Testis (tissue), 3 donors: ENCODE results near the gene LPCAT3. TPM values are rescaled to one million over a fixed set of nuclear protein-coding genes. Genes with fewer than 3 reads are reported as not detected.
A peak's percentile ranks its signal among the peaks of the same experiment; 100 is the strongest.

Experiments
- DNase-seq: peaks from one replicate; pipeline ENCODE4 v3.0.0-alpha.2; 2019
- H3K27ac ChIP-seq, 2 donors: fragments of 200-600 bp; sonication (generic); one replicate each; pipeline ENCODE4 v1.5.1; 2019
- H3K27me3 ChIP-seq: fragments of 200-600 bp; sonication (generic); one replicate; pipeline ENCODE4 v1.5.1; 2019
- H3K36me3 ChIP-seq: fragments of 200-600 bp; sonication (generic); one replicate; pipeline ENCODE4 v1.5.1; 2017; ENCODE audit warnings: low read depth; ENCODE audit errors: missing control alignments
- H3K4me1 ChIP-seq: fragments of 200-600 bp; sonication (generic); one replicate; pipeline ENCODE4 v1.5.1; 2019
- H3K4me3 ChIP-seq, 2 donors: fragments of 200-600 bp; sonication (generic); one replicate each; pipeline ENCODE4 v1.5.1; 2017 to 2019
- H3K9me3 ChIP-seq: fragments of 200-600 bp; sonication (generic); one replicate; pipeline ENCODE4 v1.5.1; 2017
- CTCF ChIP-seq, 3 experiments: fragments of 450-650 bp in 2 of 3; fragments of 200-600 bp in 1 of 3; sonication (generic) in 1 of 3; IDR thresholded peaks; one replicate each; pipeline ENCODE4 v1.5.1; 2016 to 2019; ENCODE audit warnings: antibody characterized with exemption in 3 of 3, mild to moderate bottlenecking in 2 of 3, moderate library complexity in 1 of 3
- POLR2A ChIP-seq: fragments of 450-650 bp; IDR thresholded peaks from one replicate; pipeline ENCODE4 v1.6.1; 2017; ENCODE audit warnings: antibody characterized with exemption, mild to moderate bottlenecking, moderate library complexity
- WGBS, 2 donors: methylation state at CpG; one replicate each; pipeline ENCODE4 v1.1.5; 2018; 5-methylcytosine and 5-hydroxymethylcytosine counted together
- intact Hi-C: fragments of 100-400 bp; cut with DNase I; formaldehyde crosslinking; loops from one replicate; pipeline ENCODE4 v1.15.1; 2023; ENCODE audit warnings: low total_unique reads
- polyA plus RNA-seq: library from polyadenylated mRNA; stranded (reverse); fragments of 350-450 nt; fragmentation: Illumina TruSeq; extraction: RNeasy Lipid Tissue Mini Kit (QIAGEN cat#74804); gene quantifications from one replicate; pipeline ENCODE4 v1.2.3, GENCODE V29; 2014; ENCODE audit warnings: low read depth, low replicate concordance; ENCODE audit not compliant: insufficient read depth
- total RNA-seq, 2 donors: library from RNA; depleted of rRNA; stranded (reverse); fragments of >200 nt; gene quantifications; one replicate each; pipeline ENCODE4 v1.2.3, GENCODE V29; 2016

The LPCAT3 gene
- total and polyA plus RNA-seq, 3 donors from 2014 or later, result 26.0 to 33.2 (median 30.2) TPM

GRCh38 chr12:6961695-6962284 lies 56.5 kb downstream of the LPCAT3 start:
- Histone ChIP-seq H3K27me3 (no peaks in the 10 kb centered on the region), H3K27ac (peak overlapping the region; percentile 55 to 68), H3K36me3 (no peaks in the 10 kb centered on the region), H3K4me1 (peaks cover 22% of the 10 kb centered on the region), H3K9me3 (no peaks in the 10 kb centered on the region), H3K4me3 (no peak overlapping the region)
- TF ChIP-seq POLR2A (no peak), CTCF (IDR thresholded peaks at IDR 0.05) (no peak)
- 35 to 38% methylated on average over 11 to 16 of the region's 16 CpGs for WGBS, 2 donors
- peak; percentile 62 for DNase-seq
- intact Hi-C loops, result no loop called here

GRCh38 chr12:6961278-6961694 lies 57.0 kb downstream of the LPCAT3 start:
- WGBS, 2 donors, result 48 to 66% methylated on average over 18 to 24 of the region's 24 CpGs
- no peaks in the 10 kb centered on the region for H3K27me3 ChIP-seq
- TF ChIP-seq POLR2A (no peak), CTCF (IDR thresholded peaks at IDR 0.05) (no peak)
- peak; percentile 51 for DNase-seq
- H3K27ac ChIP-seq, result peak overlapping the region; percentile 55 to 68
- no peaks in the 10 kb centered on the region for H3K9me3 ChIP-seq
- H3K36me3 ChIP-seq, result no peaks in the 10 kb centered on the region
- H3K4me3 ChIP-seq, result no peak overlapping the region
- intact Hi-C loops, result no loop called here
- H3K4me1 ChIP-seq, result peaks cover 23% of the 10 kb centered on the region

- WGBS, 2 donors, result 57 to 68% methylated on average over 8 to 13 of the region's 13 CpGs
- Histone ChIP-seq H3K4me3 (no peak overlapping the region), H3K27ac (peak overlapping the region; percentile 55 to 68), H3K36me3 (no peaks in the 10 kb centered on the region), H3K4me1 (peaks cover 25% of the 10 kb centered on the region), H3K27me3 (no peaks in the 10 kb centered on the region), H3K9me3 (no peaks in the 10 kb centered on the region)
- DNase-seq, result peak; percentile 52
- TF ChIP-seq CTCF (IDR thresholded peaks at IDR 0.05) (peak in 2 of 3 experiments; percentile 1 to 18), POLR2A (no peak)
- intact Hi-C loops, result no loop called here
Measured at GRCh38 chr12:6960593-6961277, 57.5 kb downstream of the LPCAT3 start.

GRCh38 chr12:6959805-6960592 lies 58.3 kb downstream of the LPCAT3 start:
- Histone ChIP-seq H3K4me3 (no peak overlapping the region), H3K4me1 (peaks cover 27% of the 10 kb centered on the region), H3K9me3 (no peaks in the 10 kb centered on the region), H3K27me3 (no peaks in the 10 kb centered on the region), H3K36me3 (no peaks in the 10 kb centered on the region), H3K27ac (no peak overlapping the region)
- intact Hi-C loops, result no loop called here
- TF ChIP-seq POLR2A, result no peak
- no peak for TF ChIP-seq CTCF (IDR thresholded peaks at IDR 0.05)
- WGBS, 2 donors, result 90 to 94% methylated on average over 11 to 26 of the region's 26 CpGs
- no peak for DNase-seq
